GM12892 (cell line): ENCODE results near the gene BRCA1.

ENCODE experiments used
- POLR2A ChIP-seq: IDR thresholded peaks from 2 replicates; pipeline ENCODE4 v1.6.1; 2011; ENCODE audit warnings: low read depth, low read length, control low read depth
- POLR2AphosphoS5 ChIP-seq: IDR thresholded peaks from 2 replicates; pipeline ENCODE4 v1.6.1; 2011; ENCODE audit warnings: low read depth, low read length, control low read depth
- TAF1 ChIP-seq: IDR thresholded peaks from 2 replicates; pipeline ENCODE4 v1.6.1; 2011; ENCODE audit warnings: low read depth, mild to moderate bottlenecking, control low read depth, low read length, borderline replicate concordance

DNA sequence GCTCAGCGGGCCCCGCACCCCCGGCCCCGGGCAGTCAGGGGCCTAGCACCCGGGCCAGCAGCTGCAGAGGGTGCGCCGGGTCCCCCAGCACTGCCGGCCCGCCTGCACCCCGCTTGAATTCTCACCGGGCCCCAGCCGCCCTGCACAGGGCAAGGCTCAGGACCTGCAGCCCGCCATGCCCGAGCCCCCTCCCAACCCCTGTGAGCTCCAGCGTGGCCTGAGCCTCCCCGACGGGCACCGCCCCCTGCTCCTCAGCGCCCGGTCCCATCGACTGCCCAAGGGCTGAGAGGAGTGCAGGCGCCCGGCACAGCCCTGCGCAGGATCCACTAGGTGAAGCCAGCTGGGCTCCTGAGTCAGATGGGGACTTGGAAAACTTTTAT is 1.7 kb upstream of the BRCA1 start:
- TF ChIP-seq POLR2A (no peak), POLR2AphosphoS5 (no peak), TAF1 (no peak)
